CD4-positive, alpha-beta T cell (primary cell): ENCODE measurements around the gene SLC30A1. TPM values are rescaled to one million over a fixed set of nuclear protein-coding genes. Genes with fewer than 3 reads are reported as not detected.

Experiments
- ATAC-seq: fragments of 200-7000 bp; cut with Tn5 transposase; one replicate; pipeline ENCODE4 v1.10.0; 2022; ENCODE audit warnings: mild to moderate bottlenecking; ENCODE audit not compliant: poor library complexity
- CTCF ChIA-PET: fragments of 350-600 bp; sonication (Branson Sonifier 250); formaldehyde crosslinking; loops from one replicate; lab custom pipeline; 2021; ENCODE audit warnings: antibody characterized with exemption, inconsistent platforms; lab: Charles Lee
- POLR2A ChIA-PET: fragments of 350-600 bp; sonication (Branson Sonifier 250); formaldehyde crosslinking; loops from one replicate; lab custom pipeline; 2021; ENCODE audit warnings: antibody characterized with exemption, inconsistent platforms; lab: Charles Lee
- DNase-seq, 14 experiments: peaks; one replicate each; pipeline ENCODE4 v3.0.0-alpha.2; 2013 to 2020; ENCODE audit warnings: mixed read lengths in 2 of 14
- H3K27ac ChIP-seq, 2 donors: one replicate each; pipeline versions ENCODE4 v1.5.1 to v1.7.0; 2013; ENCODE audit warnings: low read length in 2 of 2, low read depth in 1 of 2, mild to moderate bottlenecking in 1 of 2
- H3K27me3 ChIP-seq, 2 experiments: 1 replicate in 1 of 2; 2 replicates in 1 of 2; pipeline versions ENCODE4 v1.6.1 to v1.7.0; 2013; ENCODE audit warnings: low read length in 2 of 2, control low read depth in 1 of 2, mild to moderate bottlenecking in 1 of 2, moderate library complexity in 1 of 2; ENCODE audit not compliant: insufficient read depth in 2 of 2, control insufficient read depth in 1 of 2
- H3K36me3 ChIP-seq: one replicate; pipeline ENCODE4 v1.6.1; 2013; ENCODE audit warnings: low read length, control low read depth; ENCODE audit not compliant: insufficient read depth
- H3K4me1 ChIP-seq: one replicate; pipeline ENCODE4 v1.6.1; 2013; ENCODE audit warnings: low read length, control low read depth; ENCODE audit not compliant: insufficient read depth
- H3K4me3 ChIP-seq: one replicate; pipeline ENCODE4 v1.5.1; 2013; ENCODE audit warnings: mild to moderate bottlenecking, low read length, moderate library complexity
- H3K9me3 ChIP-seq, 2 experiments: 1 replicate in 1 of 2; 2 replicates in 1 of 2; pipeline versions ENCODE4 v1.6.1 to v1.7.0; 2013; ENCODE audit warnings: low read length in 2 of 2, mild to moderate bottlenecking in 2 of 2, control low read depth in 1 of 2, moderate library complexity in 1 of 2; ENCODE audit not compliant: control insufficient read depth in 1 of 2, insufficient read depth in 1 of 2
- H3K27ac Mint-ChIP-seq: one replicate; pipeline ENCODE4 v1.8.0; 2020; ENCODE audit warnings: mixed read lengths
- H3K27me3 Mint-ChIP-seq: one replicate; pipeline ENCODE4 v1.8.0; 2021; ENCODE audit warnings: mixed read lengths
- H3K36me3 Mint-ChIP-seq: one replicate; pipeline ENCODE4 v1.8.0; 2021; ENCODE audit warnings: low read depth, mixed read lengths
- H3K4me1 Mint-ChIP-seq: one replicate; pipeline ENCODE4 v1.8.0; 2021; ENCODE audit warnings: low read depth, mixed read lengths
- H3K4me3 Mint-ChIP-seq: one replicate; pipeline ENCODE4 v1.8.0; 2020; ENCODE audit warnings: mild to moderate bottlenecking, mixed read lengths
- H3K9me3 Mint-ChIP-seq: one replicate; pipeline ENCODE4 v1.8.0; 2020; ENCODE audit warnings: mixed read lengths
- CTCF ChIP-seq: fragments of 200-600 bp; IDR thresholded peaks from one replicate; pipeline ENCODE4 v1.8.0; 2022; ENCODE audit warnings: antibody characterized with exemption, mild to moderate bottlenecking
- intact Hi-C, 2 experiments: fragments of 100-400 bp; cut with DNase I in 1 of 2; cut with micrococcal nuclease in 1 of 2; formaldehyde crosslinking; loops; one replicate each; pipeline versions ENCODE4 v1.15.1 to v1.9.0; 2023 to 2025; cut with DNase I, micrococcal nuclease
- total RNA-seq, 174 experiments: library from RNA in 2 of 174; stranded (reverse) in 2 of 174; gene quantifications; one replicate each; pipeline ENCODE4 v1.2.3 and lab custom pipeline; 2021 to 2026

The SLC30A1 gene
- total RNA-seq, 2 experiments from 2014 or later, result 6.0 TPM

GRCh38 chr1:211588711-211589110 is 9.8 kb upstream of the SLC30A1 start:
- ChIA-PET CTCF (interaction anchor here (0.7 kb wide), 1 partner anchor 1174 kb away, joined by 4 read pairs; no protein-coding TSS in a partner anchor), POLR2A (interaction anchor here (2.3 kb wide), 1 partner anchor 17 kb away, joined by 6 read pairs; no protein-coding TSS in a partner anchor)
- H3K9me3 ChIP-seq, result no peaks in the 10 kb centered on the region
- no peak overlapping the region for H3K27ac ChIP-seq
- no peak overlapping the region for H3K27ac Mint-ChIP-seq
- ATAC-seq (no peak), DNase-seq (no peak)
- H3K4me3 Mint-ChIP-seq, result no peak overlapping the region
- no peaks in the 10 kb centered on the region for H3K27me3 ChIP-seq
- H3K4me1 ChIP-seq, result no peaks in the 10 kb centered on the region
- no peak overlapping the region for H3K4me3 ChIP-seq
- TF ChIP-seq CTCF, result no peak
- H3K27me3 Mint-ChIP-seq, result no peaks in the 10 kb centered on the region
- H3K36me3 ChIP-seq, result no peaks in the 10 kb centered on the region
- no peaks in the 10 kb centered on the region for H3K36me3 Mint-ChIP-seq
- no peaks in the 10 kb centered on the region for H3K4me1 Mint-ChIP-seq
- H3K9me3 Mint-ChIP-seq, result no peaks in the 10 kb centered on the region
- intact Hi-C loops, result loop anchor here in 1 of 2 experiments (10.0 kb wide), 1 partner anchor 976 kb away; no protein-coding TSS in a partner anchor

GRCh38 chr1:211587123-211587522 is 8.2 kb upstream of the SLC30A1 start:
- POLR2A ChIA-PET, result no interaction called here
- H3K36me3 Mint-ChIP-seq, result no peaks in the 10 kb centered on the region
- Histone ChIP-seq H3K4me3 (no peak overlapping the region), H3K27ac (no peak overlapping the region), H3K27me3 (no peaks in the 10 kb centered on the region), H3K36me3 (no peaks in the 10 kb centered on the region), H3K9me3 (no peaks in the 10 kb centered on the region), H3K4me1 (peaks cover 2% of the 10 kb centered on the region)
- no peak for TF ChIP-seq CTCF
- intact Hi-C loops, result loop anchor here in 1 of 2 experiments (10.0 kb wide), 1 partner anchor 978 kb away; no protein-coding TSS in a partner anchor
- no peak overlapping the region for H3K4me3 Mint-ChIP-seq
- H3K9me3 Mint-ChIP-seq, result no peaks in the 10 kb centered on the region
- H3K27ac Mint-ChIP-seq, result no peak overlapping the region
- H3K27me3 Mint-ChIP-seq, result no peaks in the 10 kb centered on the region
- peaks cover 1% of the 10 kb centered on the region for H3K4me1 Mint-ChIP-seq
- ATAC-seq (no peak), DNase-seq (no peak)
- CTCF ChIA-PET, result no interaction called here

- no peaks in the 10 kb centered on the region for H3K36me3 ChIP-seq
- no peaks in the 10 kb centered on the region for H3K9me3 Mint-ChIP-seq
- no peak for TF ChIP-seq CTCF
- POLR2A ChIA-PET, result no interaction called here
- H3K4me1 ChIP-seq, result peaks cover 3% of the 10 kb centered on the region
- no peaks in the 10 kb centered on the region for H3K36me3 Mint-ChIP-seq
- CTCF ChIA-PET, result no interaction called here
- H3K27ac ChIP-seq, result no peak overlapping the region
- no peak overlapping the region for H3K4me3 ChIP-seq
- DNase-seq (no peak), ATAC-seq (no peak)
- no peaks in the 10 kb centered on the region for H3K27me3 Mint-ChIP-seq
- no peaks in the 10 kb centered on the region for H3K27me3 ChIP-seq
- H3K27ac Mint-ChIP-seq, result no peak overlapping the region
- no peak overlapping the region for H3K4me3 Mint-ChIP-seq
- peaks cover 6% of the 10 kb centered on the region for H3K4me1 Mint-ChIP-seq
- no peaks in the 10 kb centered on the region for H3K9me3 ChIP-seq
- intact Hi-C loops, result loop anchor here in 1 of 2 experiments (10.0 kb wide), 1 partner anchor 978 kb away; no protein-coding TSS in a partner anchor
Measured at GRCh38 chr1:211586538-211586937, 7.6 kb upstream of the SLC30A1 start.
